ENCODE results near the gene CKS2. TPM values are rescaled to one million over a fixed set of nuclear protein-coding genes. Genes with fewer than 3 reads are reported as not detected.

Gene CKS2
- total RNA-seq, 1 experiment from 2014 or later, result 299 TPM

- ChIA-PET CTCF (no interaction called here), POLR2A (no interaction called here)
- Mint-ChIP-seq H3K4me3 (no peak overlapping the region), H3K27ac (no peak overlapping the region), H3K27me3 (ENCODE audit: low read depth) (no peaks in the 10 kb centered on the region), H3K9me3 (no peaks in the 10 kb centered on the region), H3K4me1 (no peaks in the 10 kb centered on the region), H3K36me3 (peaks cover 95% of the 10 kb centered on the region)
- DNase-seq (ENCODE audit: low spot score) (no peak), ATAC-seq (no peak)
- TF ChIP-seq FOXP4 (CRISPR knock-in tag; IDR thresholded peaks at IDR 0.05), result no peak
- no peak for TF ChIP-seq TP53 (CRISPR knock-in tag; IDR thresholded peaks at IDR 0.05)
- TF ChIP-seq ZNF532 (CRISPR knock-in tag; IDR thresholded peaks at IDR 0.05; ENCODE audit: borderline replicate concordance), result no peak
- TF ChIP-seq MLX (CRISPR knock-in tag; IDR thresholded peaks at IDR 0.05), result no peak
- no peak for TF ChIP-seq ZNF425 (CRISPR knock-in tag; conservative IDR thresholded peaks at IDR 0.05)
- TF ChIP-seq FOXK1 (CRISPR knock-in tag; IDR thresholded peaks at IDR 0.05), result no peak
- TF ChIP-seq MAX (CRISPR knock-in tag; IDR thresholded peaks at IDR 0.05), result no peak
Observed at GRCh38 chr9:89345476-89345875, 34.5 kb downstream of the CKS2 start.

GRCh38 chr9:89346696-89347095, 35.7 kb downstream of the CKS2 start:
- DNase-seq (ENCODE audit: low spot score), result no peak
- H3K27me3 Mint-ChIP-seq (ENCODE audit: low read depth), result no peaks in the 10 kb centered on the region
- peaks cover 95% of the 10 kb centered on the region for H3K36me3 Mint-ChIP-seq
- no peaks in the 10 kb centered on the region for H3K4me1 Mint-ChIP-seq
- ChIA-PET CTCF (interaction anchor here (0.6 kb wide), 1 partner anchor 76 kb away, joined by 3 read pairs; no protein-coding TSS in a partner anchor), POLR2A (no interaction called here)
- no peaks in the 10 kb centered on the region for H3K9me3 Mint-ChIP-seq
- ATAC-seq, result no peak
- no peak for TF ChIP-seq NFYB (CRISPR knock-in tag; conservative IDR thresholded peaks at IDR 0.05; ENCODE audit: low read depth)
- no peak for TF ChIP-seq HMGA2 (CRISPR knock-in tag; IDR thresholded peaks at IDR 0.05)
- no peak for TF ChIP-seq ZNF219 (CRISPR knock-in tag; IDR thresholded peaks at IDR 0.05; ENCODE audit: borderline replicate concordance)
- no peak for TF ChIP-seq JAZF1 (CRISPR knock-in tag; IDR thresholded peaks at IDR 0.05)
- TF ChIP-seq GRHL2 (CRISPR knock-in tag; IDR thresholded peaks at IDR 0.05; ENCODE audit: insufficient replicate concordance, severe bottlenecking), result no peak
- no peak for TF ChIP-seq ZMAT4 (CRISPR knock-in tag; IDR thresholded peaks at IDR 0.05)
- no peak for TF ChIP-seq ZNF281 (CRISPR knock-in tag; IDR thresholded peaks at IDR 0.05)
- no peak overlapping the region for H3K27ac Mint-ChIP-seq
- no peak overlapping the region for H3K4me3 Mint-ChIP-seq
